Activated CD8-positive, alpha-beta memory T cell treated with anti-CD3 and anti-CD28 coated beads for 1 hour (primary cell): ENCODE measurements around the gene ZBTB2.
"Not testable (repeated sequence)": the region's sequence is repeated elsewhere in the genome, so short reads cannot be mapped to it uniquely, and the experiment has no call there.

Experiments
- DNase-seq, 2 donors: peaks; one replicate each; pipeline ENCODE4 v3.0.0-alpha.2; 2020; ENCODE audit warnings: low read depth in 1 of 2; ENCODE audit errors: extremely low read depth in 1 of 2

Gene ZBTB2

GRCh38 chr6:151402228-151402627 is 10.9 kb upstream of the ZBTB2 start:
- DNase-seq, result no peak

- no peak for DNase-seq
Observed at GRCh38 chr6:151400473-151400872, 9.1 kb upstream of the ZBTB2 start.

DNA sequence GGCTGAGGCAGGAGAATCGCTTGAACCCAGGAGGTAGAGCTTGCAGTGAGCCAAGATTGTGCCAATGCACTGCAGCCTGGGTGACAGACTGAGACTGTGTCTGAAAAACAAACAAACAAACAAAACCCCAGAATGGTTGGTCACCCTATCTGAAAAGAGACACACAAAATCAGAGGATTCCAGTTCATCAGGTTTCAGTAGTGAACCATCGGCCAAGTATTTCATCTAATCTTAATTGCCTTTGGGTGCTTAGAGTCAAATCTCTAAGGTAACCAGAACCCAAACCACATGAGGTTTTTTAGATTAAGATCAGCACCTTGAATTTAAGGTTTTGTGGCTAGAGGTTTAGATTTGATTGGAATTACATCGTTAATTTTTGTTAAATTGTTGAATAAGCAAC is 8.3 kb upstream of the ZBTB2 start:
- DNase-seq, result no peak

GRCh38 chr6:151393410-151393809 is 2.1 kb upstream of the ZBTB2 start:
- no peak for DNase-seq

- no peak for DNase-seq
Observed at GRCh38 chr6:151392427-151392826, 1.1 kb upstream of the ZBTB2 start.

DNA sequence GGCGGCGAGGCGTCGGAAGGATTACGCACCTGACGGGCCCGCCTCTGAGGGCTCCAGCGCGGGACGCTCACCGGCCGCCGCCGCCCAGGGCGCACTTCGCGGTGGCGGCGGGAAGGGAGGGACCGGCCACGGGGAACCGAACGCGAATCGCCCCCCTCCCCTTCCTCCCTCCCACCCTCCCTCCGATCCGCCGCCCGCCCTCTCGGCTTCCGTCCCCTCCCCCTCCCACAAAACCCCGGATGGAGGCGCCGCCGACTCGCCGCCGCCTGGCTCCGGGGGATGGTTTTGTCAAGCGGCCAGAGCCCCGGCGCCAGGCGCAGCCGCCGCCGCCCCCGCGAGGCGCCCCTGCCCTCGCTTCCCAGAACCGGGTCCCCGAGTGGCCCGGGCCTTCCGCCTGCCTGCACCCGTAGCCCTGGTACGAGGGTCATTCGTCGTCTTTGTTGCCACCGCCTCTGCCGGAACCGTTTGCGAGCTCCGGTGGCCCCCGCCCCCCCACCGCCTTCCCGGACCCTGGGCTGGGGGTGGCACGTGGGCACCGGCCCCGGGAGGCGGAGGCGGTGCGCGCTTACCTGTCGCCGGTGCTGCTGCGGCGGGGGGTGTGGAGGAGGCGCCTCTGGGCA is 398 bp downstream of the ZBTB2 start:
- peak; percentile 46 to 71 for DNase-seq

GRCh38 chr6:151390276-151390850 is 996 bp downstream of the ZBTB2 start:
- peak; percentile 79 to 96 for DNase-seq

DNA sequence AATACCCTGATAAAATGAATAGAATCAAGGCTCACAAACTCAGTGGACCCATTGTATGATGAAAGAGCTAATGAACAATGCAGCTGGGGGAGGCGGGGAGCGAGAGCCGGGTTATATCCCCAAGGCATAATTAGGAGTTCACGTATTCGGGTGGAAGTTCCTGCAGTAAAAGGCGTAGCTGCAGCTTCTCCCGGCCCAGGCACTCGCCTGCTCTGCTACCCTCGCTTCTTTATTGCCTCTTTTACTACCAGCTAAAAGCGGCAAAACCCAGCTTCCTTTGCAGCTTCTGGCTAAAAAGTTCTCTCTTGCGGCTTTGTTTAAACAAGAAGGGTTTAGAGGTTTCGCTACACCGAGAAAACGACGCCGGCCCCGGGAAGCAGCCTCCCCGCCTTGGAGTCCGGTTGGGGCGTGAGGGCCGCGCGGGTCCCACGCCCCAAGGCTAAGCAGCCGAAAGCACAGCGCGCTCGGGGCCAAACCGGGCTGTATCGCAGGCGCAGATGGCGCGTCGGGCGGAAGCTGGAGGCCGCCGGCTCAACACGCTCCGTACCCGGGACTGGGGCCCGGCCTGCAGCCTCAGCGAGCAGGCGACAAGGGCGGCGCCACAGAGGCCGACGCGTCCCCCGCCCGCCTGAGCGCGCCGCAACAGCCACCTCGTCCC is 1.6 kb downstream of the ZBTB2 start:
- no peak for DNase-seq

DNA sequence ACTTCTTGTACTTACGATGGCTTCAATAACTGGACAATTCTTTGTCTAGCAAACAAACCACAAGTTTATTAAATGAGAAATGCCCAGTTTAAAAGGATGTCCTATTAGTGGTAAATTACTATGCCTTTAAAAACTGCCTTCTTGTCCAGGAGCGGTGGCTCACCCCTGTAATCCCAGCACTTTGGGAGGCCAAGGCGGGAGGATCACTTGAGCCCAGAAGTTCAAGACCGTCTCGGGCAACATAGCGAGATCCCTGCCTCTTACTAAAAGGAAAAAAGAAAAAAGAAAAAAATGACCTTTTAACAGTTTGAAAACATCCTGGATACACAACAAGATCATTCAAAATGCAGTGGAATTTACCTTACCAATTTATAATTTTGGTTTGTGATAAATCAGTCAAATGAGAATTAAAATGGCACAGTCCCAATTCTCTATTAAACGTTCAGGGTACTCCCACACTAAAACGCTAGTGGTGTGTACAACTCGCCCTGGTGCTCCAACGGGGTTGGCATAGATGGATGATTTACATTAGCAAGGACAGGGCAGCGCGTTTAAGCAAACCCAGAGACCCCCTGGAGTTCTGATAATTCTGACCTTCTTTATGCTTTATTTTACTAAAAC is 2.3 kb downstream of the ZBTB2 start:
- no peak for DNase-seq

DNA sequence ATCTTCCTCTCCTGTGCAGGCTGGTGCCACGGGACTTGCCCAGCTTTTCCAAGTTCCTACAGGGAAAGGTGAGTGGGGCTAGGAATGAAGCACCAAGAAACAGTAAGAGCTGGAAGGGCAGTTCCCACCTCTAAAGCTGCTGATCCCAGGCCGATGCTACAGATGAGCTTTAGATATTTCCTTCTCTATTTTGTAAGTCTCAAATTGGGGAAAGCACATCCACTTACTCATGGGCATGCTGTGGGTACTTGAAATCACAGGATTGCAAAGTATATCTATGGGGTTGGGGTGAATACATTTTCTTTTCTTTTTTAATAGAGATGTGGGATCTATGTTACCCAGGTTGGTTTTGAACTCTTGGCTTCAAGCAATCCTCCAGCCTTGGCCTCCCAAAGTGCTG is 3.1 kb downstream of the ZBTB2 start:
- no peak for DNase-seq

- DNase-seq, result no peak
Observed at GRCh38 chr6:151387175-151387970, 4.0 kb downstream of the ZBTB2 start.

DNA sequence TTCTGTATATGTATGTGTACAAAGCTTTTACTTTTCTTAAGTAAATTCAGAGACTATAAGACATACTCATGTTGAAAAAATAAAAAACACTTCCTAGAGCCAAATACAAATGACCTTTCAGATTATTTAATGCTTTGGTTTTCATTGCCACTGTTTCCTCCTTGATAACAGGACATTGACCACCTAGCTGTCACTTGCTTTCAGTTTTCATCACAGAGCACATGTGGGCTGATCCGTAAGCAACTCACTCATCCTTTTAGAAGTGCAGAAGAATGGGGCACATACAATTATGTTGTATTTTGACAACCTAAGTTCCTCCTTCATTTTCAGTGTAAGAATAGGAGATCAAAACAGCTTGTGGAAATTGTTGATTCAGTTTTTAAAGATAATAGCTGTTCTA is 6.2 kb downstream of the ZBTB2 start:
- DNase-seq, result no peak

DNA sequence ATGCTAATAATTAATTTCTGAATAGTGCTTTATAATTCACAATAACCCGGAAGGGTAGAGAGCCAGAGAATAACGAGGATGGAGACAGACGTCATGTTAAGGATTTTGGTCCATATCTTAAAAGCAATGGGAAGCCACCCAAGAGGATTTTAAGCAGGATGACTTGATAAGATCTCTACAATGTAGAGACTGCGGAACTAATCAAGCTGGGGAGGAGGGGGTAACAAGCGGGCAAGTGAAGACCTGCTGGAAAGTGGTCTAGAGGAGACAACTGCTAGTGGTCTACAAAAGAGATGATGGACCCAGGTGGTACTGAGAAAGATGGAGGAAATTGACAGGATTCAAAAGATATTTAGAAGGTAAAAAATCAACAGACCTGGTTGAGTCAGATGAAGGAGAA is 7.2 kb downstream of the ZBTB2 start:
- no peak for DNase-seq

- DNase-seq, result not testable (repeated sequence)
Observed at GRCh38 chr6:151382631-151383030, 8.7 kb downstream of the ZBTB2 start.

- no peak for DNase-seq
Observed at GRCh38 chr6:151381722-151382121, 9.6 kb downstream of the ZBTB2 start.

- DNase-seq, result no peak
Observed at GRCh38 chr6:151380848-151381205, 10.5 kb downstream of the ZBTB2 start.

- no peak for DNase-seq
Observed at GRCh38 chr6:151379933-151380847, 11.2 kb downstream of the ZBTB2 start.

DNA sequence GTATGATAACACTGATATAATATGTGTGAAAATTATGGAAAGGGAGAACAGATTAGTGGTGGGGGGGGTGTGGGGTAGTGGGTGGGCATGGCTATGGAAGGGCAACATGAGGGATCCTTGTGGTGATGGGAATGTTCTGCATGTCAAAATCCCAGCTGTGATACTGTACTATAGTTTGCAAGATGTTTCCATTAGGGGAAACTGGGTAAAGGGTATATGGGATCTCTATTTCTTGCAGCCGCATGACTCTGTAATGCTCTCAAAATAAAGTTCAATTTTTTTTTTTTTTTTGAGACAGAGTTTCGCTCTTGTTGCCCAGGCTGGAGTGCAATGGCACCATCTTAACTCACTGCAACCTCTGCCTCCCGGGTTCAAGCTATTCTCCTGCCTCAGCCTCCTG is 14.3 kb downstream of the ZBTB2 start:
- no peak for DNase-seq

DNA sequence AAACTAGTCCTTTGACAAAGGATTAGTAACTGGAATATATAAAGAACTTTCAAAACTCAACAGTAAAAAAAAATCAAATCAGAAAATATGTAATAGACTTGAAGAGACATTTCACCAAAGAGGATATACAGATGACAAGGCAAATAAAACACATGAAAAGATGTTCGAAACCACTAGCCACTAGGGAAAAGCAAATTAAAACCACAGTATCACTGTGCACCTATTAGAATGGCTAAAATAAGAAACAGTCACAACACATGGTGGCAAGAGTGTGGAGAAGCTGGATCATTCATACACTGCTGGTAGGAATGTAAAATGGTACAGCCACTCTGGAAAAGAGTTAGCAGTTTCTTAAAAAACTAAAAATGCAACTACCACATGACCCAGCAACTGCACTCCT is 14.9 kb downstream of the ZBTB2 start:
- DNase-seq, result no peak

- no peak for DNase-seq
Observed at GRCh38 chr6:151375833-151376232, 15.5 kb downstream of the ZBTB2 start.
